Measurements from ENCODE around the gene MTERF1.

GRCh38 chr7:91837397-91838070 lies 43.0 kb downstream of the MTERF1 start:
- TF ChIP-seq CTCF (optimal IDR thresholded peaks at IDR 0.05 in 1 of 3, IDR thresholded peaks at IDR 0.05 in 1 of 3, conservative IDR thresholded peaks at IDR 0.05 in 1 of 3; ENCODE audit: extremely low read depth in 1 of 3, insufficient read depth in 2 of 3, low read length in 3 of 3) (no peak), EZH2 (IDR thresholded peaks at IDR 0.05; ENCODE audit: low read length) (no peak)
